ENCODE measurements around the gene NUP93. TPM values are rescaled to one million over a fixed set of nuclear protein-coding genes. Genes with fewer than 3 reads are reported as not detected.

Gene NUP93
- polyA plus RNA-seq, 1 of the 3 experiments (the other 2 are of a cell fraction) = 43.1 TPM

- TF ChIP-seq FOXJ3 (CRISPR knock-in tag; IDR thresholded peaks at IDR 0.05) (no peak), NFIC (IDR thresholded peaks at IDR 0.05; ENCODE audit: borderline replicate concordance) (peak; percentile 71), ZBTB33 (IDR thresholded peaks at IDR 0.05; ENCODE audit: borderline replicate concordance, low read depth) (no peak), SIN3A (IDR thresholded peaks at IDR 0.05; ENCODE audit: borderline replicate concordance, low read depth, low read length) (no peak), NRF1 (IDR thresholded peaks at IDR 0.05; ENCODE audit: low read depth, low read length) (no peak), RAD21 (IDR thresholded peaks at IDR 0.05; ENCODE audit: low read length) (no peak), RCOR1 (IDR thresholded peaks at IDR 0.05; ENCODE audit: low read length) (no peak; the same call in 1 of the 2 replicates), EZH2phosphoT487 (IDR thresholded peaks at IDR 0.05; ENCODE audit: borderline replicate concordance, low read depth) (no peak), MAX (IDR thresholded peaks at IDR 0.05; ENCODE audit: low read depth) (peak; percentile 97)
These were observed 119.2 kb downstream of the NUP93 start (continued) for GRCh38 chr16:56848955-56849689.

- Histone ChIP-seq H3K4me2 (peak overlapping the region; percentile 60), H3K9ac (peak overlapping the region; percentile 42), H3K79me2 (ENCODE audit: insufficient read depth) (no peaks in the 10 kb centered on the region), H3K4me3 (ENCODE audit: low read depth in 2 of 2, low read length in 1 of 2) (no peak overlapping the region), H3K4me1 (ENCODE audit: control insufficient read depth in 1 of 2, insufficient read depth in 2 of 2, low read depth in 1 of 2, low read length in 1 of 2) (peaks cover 37 to 46% of the 10 kb centered on the region in 2 experiments), H3F3A (replicated peaks; ENCODE audit: insufficient read depth) (peaks cover 44% of the 10 kb centered on the region), H3K27ac (ENCODE audit: low read depth in 2 of 2, low read length in 1 of 2) (peak overlapping the region; percentile 77 to 85), H3K9me3 (no peaks in the 10 kb centered on the region), H4K20me1 (ENCODE audit: insufficient read depth) (no peaks in the 10 kb centered on the region), H3K9me2 (no peaks in the 10 kb centered on the region), H3K36me3 (replicated peaks in 1 of 2; ENCODE audit: control insufficient read depth in 1 of 2, insufficient read depth in 2 of 2, low read length in 1 of 2) (peaks cover 0 to 1% of the 10 kb centered on the region in 2 experiments), H3K27me3 (ENCODE audit: insufficient read depth) (no peaks in the 10 kb centered on the region), H2AFZ (ENCODE audit: low read depth) (no peak overlapping the region)
- CTCF ChIA-PET = interaction anchor here (0.7 to 3.2 kb wide), 9 partner anchors 9 to 57 kb away, joined by 3 to 21 read pairs (median 3); no protein-coding TSS in a partner anchor
- no peak for DNase-seq
- POLR2A ChIA-PET = no interaction called here
- TF ChIP-seq SIN3A (IDR thresholded peaks at IDR 0.05; ENCODE audit: borderline replicate concordance, low read depth, low read length) (no peak), FOXM1 (IDR thresholded peaks at IDR 0.05; ENCODE audit: low read depth) (no peak), TAF1 (IDR thresholded peaks at IDR 0.05; ENCODE audit: borderline replicate concordance, low read depth, low read length) (no peak), FOSL2 (IDR thresholded peaks at IDR 0.05; ENCODE audit: borderline replicate concordance, low read depth) (no peak), FOXJ3 (CRISPR knock-in tag; IDR thresholded peaks at IDR 0.05) (no peak), USF1 (IDR thresholded peaks at IDR 0.05; ENCODE audit: borderline replicate concordance, low read depth) (no peak), CTCF (IDR thresholded peaks at IDR 0.05) (no peak)
- 82% methylated on average over 8 of the region's 11 CpGs for WGBS (ENCODE audit: low lambda C conversion rate)
These were observed 120.1 kb downstream of the NUP93 start for GRCh38 chr16:56849690-56850680.
